Panc1 (cell line): ENCODE results near the gene SLC22A2.

Experiments used
- CTCF ChIP-seq: fragments of 450-650 bp; IDR thresholded peaks from 2 replicates; pipeline ENCODE4 v1.5.1; 2017; ENCODE audit warnings: mild to moderate bottlenecking
- SIN3A ChIP-seq: IDR thresholded peaks from 2 replicates; pipeline ENCODE4 v1.6.1; 2012; ENCODE audit warnings: low read depth, mild to moderate bottlenecking, low read length, moderate library complexity, borderline replicate concordance; ENCODE audit not compliant: insufficient read depth

GRCh38 chr6:160273750-160274149 lies 15.1 kb upstream of the SLC22A2 start:
- TF ChIP-seq CTCF, result no peak
- TF ChIP-seq SIN3A, result no peak
